GM18502 (cell line): ENCODE results near the gene GNS.
"Not testable (repeated sequence)": the region's sequence is repeated elsewhere in the genome, so short reads cannot be mapped to it uniquely, and the experiment has no call there.

Experiments
- ATAC-seq: cut with Tn5 transposase; IDR thresholded peaks from one replicate; pipeline ENCODE4 v1.9.1; 2021; ENCODE audit warnings: mild to moderate bottlenecking; ENCODE audit not compliant: unreplicated experiment, poor library complexity

Gene GNS

DNA sequence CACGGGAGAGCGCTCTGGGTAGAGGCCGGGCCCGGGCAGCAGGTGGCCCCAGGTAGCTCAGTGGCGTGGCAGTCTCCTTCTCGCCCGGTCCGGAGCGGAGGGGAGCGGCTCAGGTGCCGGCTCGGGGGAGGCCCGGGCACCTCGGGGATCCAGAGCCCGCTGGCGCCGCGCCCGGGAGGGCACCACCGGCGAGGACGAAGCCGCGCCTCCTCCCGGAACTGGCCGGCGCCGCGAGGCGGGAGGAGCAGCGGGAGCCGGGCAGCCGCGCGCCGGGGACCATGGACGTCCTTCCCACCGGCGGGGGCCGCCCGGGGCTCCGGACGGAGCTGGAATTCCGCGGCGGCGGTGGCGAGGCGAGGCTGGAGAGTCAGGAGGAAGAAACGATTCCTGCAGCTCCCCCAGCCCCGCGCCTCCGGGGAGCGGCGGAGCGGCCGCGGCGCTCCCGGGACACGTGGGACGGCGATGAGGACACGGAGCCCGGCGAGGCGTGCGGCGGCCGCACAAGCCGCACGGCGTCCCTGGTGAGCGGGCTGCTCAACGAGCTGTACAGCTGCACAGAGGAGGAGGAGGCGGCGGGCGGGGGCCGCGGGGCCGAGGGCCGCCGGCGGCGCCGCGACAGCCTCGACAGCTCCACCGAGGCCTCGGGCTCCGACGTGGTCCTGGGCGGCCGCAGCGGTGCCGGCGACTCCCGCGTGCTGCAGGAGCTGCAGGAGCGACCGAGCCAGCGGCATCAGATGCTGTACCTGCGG, 21.5 kb upstream of the GNS start:
- peak; percentile 59 for ATAC-seq

DNA sequence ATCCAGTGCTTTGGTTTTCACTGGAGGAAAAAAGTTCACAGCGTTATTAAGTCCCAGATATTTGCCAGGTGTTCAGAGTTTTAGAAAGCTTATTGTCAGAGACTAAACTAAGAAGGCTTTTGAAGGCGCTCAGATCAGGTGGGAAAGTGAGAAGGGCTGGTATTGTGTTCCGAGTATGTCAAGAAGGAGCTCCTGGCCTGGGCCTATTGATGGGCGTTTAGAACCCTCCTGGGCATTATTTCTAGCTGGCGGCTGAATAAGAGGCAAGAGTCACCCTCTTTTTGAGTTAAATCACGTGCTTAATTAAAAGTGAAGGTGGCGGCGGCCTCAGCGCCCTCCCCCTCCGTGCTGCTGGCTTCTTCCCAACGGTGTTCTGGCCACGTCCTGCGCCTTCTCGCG, 20.9 kb upstream of the GNS start:
- ATAC-seq: no peak

DNA sequence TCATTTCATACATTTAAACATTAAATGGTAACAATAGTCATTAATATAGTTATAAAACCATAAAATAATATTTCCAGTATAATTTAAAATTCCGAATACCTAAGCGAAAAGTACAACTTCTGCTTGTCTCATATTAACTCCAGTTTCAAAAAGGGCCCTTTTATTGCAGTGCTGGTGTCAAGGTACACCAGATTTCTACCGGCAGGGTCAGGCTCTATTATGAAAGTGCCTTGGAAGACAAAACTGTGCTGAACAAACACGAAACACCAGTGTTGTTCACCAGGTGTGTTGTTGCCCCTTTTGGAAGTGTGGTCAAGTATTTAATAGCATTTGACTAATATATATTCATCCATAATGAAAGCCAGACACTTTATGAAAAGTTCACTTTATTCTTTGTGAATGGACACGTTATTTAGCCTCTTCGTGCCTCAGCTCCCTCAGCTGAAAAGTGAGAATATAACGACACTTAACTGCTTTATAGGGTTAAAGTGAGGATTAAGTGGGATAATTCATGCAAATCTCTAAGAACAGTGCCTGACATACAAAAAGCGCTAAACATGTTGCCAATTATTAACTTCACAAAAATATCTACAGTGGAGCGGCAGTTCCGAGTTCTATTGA, 20.3 kb upstream of the GNS start:
- no peak for ATAC-seq

DNA sequence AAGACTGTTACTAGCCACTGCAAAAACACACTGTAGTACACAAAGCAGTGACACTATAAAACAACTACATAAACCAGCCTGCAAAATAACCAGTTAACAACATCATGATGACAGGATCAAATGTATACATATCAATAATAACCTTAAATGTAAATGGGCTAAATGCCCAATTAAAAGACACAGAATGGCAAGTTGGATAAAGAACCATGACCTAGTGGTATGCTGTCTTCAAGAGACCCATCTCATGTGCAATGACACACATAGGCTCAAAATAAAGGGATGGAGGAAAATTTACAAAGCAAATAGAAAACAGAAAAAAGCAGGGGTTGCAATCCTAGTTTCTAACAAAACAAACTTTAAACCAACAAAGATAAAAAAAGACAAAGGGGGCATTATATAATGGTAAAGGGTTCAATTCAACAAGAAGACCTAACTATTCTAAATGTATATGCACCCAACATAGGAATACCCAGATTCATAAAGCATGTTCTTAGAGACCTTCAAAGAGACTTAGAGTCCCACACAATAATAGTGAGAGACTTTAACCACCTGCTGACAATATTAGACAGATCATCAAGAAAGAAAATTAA, 16.0 kb upstream of the GNS start:
- ATAC-seq: not testable (repeated sequence)

DNA sequence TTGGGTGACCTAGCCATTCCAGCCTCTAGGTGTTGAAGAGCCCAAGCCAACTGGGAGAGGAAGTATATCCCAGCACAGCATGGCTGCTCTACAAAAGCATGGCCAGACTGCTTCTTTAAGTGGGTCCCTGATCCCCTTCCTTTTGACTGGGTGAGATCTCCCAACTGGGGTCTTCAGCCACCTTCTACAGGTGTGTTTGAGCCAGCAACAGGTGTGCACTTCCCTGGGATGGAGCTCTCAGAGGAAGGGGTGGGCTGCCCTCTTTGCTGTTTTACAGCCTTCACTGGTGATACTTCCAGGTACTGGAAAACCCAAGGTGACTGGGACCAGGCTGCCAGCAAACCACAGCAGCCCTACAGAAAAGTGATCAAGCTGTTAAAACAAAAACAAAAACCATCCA, 14.2 kb upstream of the GNS start:
- no peak for ATAC-seq

DNA sequence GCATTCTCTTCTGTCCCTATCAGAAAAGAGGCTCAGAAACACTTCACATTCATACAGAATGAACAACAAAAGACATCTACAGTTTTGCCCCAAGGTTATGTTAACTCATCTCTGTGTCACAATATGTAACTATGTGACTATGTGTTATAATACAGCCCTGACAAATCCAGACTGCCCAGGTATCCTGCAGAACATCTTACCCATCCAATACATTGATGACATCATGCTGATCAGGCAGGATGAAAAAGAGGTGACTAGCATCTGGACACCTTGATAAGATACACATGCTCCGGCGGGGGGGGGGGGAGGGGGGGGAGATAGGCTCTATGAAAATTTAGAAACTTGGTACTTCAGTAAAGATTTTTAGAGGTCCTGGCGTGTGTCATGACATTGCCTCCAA, 8.3 kb upstream of the GNS start:
- ATAC-seq: no peak

DNA sequence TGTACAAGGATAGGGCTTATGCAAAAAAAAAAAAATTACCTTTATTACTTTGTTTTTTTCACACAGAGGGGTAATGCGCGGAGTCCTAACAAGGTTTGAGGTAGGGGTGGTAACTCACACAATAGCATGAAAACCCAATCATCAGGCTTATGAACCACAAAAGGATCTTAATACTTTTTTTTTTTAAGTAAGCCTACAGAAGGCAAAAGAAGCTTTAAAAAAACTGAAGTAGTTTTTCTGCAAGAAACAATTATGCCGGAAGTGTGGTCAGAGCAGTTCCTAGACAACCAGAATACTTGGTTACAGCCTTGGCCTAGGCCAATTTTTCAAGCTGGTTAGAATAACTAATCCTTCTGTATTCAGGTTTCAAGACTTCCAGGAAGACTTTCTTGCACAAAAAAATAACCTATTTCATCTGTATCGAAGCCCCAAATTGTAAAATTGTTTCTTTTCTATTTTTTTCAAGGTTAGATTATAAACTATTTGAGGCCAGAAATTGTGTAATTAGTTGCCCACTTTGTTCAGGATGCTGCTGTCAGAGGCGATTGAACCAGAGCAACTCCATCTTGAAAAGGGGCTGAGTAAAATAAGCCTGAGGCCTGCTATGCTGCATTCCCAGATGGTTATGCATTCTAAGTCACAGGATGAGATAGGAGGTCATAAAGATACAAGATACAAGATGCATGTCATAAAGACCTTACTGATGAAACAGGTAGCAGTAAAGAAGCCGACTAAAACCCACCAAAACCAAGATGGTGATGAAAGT, 1.8 kb upstream of the GNS start:
- no peak for ATAC-seq

DNA sequence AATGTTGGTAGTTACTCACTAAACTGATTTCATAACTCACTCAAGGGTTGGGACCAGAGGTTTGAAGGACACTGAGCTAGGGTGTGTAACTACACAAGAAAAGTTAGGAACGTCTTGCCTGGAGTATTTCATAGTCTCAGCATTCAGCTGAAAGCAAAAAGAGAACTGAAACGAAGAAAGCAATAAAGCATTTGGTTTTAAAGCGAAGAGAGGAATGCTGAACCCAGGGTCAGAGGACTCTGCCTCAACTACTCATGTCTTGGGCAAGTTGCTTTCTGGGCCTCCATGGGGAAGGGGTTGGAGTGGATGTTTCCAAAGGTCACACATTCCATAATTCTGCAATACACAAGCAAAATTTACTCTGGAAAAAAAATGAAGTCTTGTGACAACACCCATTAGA, 1.4 kb downstream of the GNS start:
- no peak for ATAC-seq

DNA sequence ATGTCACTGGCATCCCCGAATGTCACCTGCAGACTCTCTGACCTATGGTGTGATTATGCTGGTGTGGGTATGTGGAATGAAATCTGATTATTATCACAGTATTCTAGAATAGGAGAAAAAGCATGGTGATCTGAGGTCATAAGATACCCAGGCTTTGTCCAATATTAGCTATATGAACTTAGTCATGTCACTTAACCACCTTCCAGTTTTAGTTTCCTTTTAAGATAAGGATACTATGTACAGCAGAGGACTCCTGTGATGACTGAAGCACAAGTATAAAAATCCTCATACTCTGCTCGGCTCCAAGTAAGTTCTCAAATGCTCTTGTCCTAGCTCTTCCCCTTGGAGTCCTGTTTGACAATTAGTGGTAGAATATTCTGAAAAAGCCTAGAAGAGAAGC, 2.8 kb downstream of the GNS start:
- ATAC-seq: peak; percentile 33

DNA sequence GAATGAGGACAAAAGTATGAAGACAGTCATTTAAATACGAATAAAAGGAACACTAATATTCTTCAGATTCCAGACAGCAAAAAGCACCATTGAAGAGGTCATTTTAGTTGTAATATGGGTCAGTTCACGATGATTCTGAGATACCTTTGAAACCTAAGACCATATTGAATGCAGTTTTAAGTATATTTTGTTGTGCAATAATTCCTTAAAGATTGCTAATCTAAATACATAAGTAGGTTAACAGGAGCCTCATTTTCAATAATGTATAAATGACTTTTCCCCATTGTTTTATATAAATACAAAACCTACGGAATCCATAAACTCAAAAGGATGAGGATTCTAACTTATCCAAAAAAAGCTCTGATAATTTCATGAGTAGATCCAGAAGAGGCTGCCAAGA, 5.8 kb downstream of the GNS start:
- no peak for ATAC-seq

DNA sequence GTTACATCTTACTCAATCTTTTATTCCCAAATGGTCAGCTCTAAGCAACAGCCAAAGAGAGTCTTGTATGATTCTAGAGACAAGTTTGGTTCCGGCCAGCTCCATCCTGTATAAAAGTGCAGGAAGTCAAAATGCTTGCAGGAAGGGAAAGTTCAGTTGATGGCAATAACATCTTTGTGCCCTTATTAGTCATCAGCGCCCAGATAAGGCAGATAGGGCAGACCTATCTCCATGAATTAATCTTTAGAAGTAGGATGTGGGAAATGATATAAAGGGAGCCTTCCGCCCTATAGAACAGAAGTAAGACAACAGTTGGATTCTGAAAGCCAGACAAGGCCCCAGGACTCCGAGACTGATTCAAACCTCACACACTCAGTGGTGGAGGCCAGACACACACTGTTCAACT, 6.4 kb downstream of the GNS start:
- no peak for ATAC-seq

DNA sequence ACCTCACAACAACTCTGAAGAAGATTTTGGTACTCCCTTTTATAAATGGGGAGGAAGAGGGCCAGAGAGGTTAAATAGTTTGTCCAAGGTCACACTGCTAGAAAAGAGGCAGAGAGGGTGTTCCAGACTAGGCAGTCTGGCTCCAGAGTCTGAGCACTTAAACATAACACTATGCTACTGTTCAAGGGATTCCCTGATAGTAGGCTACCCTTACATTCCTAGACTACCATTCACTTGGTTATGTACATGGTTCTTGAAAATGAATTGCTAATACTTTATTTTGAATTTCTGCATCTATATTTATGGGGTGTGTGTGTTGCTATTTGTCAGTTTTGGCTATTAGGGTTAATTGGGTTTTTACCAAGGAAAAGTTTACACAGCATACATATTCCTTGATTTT, 7.2 kb downstream of the GNS start:
- ATAC-seq: no peak

DNA sequence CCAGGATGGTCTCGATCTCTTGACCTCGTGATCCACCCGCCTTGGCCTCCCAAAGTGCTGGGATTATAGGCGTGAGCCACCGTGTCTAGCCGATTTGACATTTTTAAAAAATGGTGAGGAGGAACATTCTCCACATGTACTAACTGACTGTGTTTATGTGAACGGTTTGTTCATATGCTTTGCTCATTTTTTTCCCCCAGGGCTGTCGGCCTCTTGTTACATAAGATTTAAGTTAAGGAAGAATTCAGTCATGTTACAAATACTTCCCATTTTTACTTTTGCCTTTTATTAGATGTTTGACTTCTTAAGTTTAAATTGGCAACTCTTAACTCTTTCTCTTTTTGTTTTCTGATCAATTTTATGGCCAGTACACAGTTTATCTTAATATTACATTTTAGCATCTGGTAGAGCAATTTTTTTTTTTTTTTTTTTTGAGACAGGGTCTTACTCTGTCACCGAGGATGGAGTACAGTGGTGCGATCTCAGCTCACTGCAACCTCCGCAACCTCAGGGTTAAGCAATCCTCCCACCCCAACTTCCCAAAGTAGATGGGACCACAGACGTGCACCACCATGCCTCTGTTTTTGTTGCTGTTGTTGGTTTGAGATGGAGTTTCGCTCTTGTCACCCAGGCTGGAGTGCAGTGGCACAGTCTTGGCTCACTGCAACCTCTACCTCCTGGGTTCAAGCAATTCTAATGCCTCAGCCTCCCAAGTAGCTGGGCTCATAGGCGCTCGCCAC, 9.6 kb downstream of the GNS start:
- ATAC-seq: no peak

DNA sequence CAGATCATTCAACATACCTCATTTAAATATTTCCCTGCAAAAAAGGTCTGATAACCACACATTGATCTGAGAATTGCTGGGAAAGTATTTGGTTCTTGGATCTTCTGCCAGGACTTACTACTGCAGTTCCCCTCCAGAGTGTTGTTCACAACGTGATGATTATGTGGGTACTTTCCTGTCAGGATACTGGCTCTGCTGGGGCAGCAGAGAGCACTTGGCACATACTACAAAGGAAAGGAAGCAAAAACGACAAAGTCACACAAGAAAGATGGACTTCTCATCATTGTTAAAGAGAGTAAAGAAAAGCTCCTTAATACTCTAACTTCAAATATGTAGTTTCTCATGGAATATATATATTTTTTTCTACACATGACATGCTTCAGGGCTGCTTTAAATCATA, 11.5 kb downstream of the GNS start:
- ATAC-seq: no peak

DNA sequence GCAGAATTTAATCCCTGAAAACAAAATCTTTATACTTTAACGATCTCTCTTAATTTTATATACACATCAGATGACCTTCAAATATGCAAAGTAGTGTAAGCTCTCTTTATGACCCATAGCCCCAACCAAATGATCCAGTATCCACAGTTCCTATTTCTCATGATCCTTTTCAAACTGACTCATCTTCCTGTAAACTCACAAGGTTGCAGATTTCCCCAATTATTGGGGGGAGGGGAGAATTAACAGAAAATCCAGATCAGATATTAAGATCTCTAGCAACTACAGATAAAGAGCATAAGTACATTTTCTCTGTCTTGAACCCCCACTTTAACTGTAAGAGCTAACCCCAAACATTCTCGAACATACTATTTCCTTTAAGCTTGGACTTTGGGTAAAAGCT, 12.5 kb downstream of the GNS start:
- no peak for ATAC-seq

DNA sequence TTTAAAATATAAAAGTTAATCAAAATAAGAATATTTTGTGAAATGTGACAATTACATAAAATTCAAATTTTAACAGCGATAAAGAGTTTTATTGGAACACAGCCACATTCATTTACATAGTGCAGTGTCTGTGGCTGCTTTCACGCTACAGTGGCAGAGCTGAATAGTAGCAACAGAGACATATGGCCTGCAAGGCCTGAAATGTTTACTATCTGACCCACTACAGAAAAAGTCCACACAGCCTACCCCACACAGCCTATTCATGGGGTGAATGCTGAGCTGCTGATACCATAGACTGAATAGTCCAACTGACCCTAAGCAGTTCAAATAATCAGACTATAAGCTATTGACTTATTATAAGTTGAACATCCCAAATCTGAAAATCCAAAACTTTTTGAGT, 13.2 kb downstream of the GNS start:
- no peak for ATAC-seq

DNA sequence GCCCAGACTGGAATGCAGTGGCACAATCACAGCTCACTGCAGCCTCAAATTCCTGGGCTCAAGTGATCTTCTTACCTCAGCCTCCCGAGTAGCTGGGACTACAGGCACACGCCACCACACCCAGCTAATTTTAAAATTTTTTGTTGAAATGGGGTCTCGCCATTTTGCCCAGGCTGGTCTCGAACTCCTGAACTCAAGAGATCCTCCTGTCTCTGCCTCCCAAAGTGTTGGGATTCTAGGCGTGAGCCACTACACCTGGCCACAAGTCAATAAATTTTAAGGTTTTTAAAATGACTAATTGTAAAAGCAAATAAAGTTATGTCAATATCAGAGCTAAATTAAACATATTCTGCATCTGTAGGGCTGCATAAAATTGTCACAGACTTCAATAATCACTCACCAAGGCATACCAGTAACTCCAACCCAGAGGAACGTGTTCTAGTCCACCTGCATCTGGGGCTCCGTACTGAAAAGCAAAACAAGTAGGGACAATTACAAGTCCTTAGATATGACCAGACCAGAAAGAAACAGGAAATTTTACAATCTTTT, 13.9 kb downstream of the GNS start:
- ATAC-seq: no peak

DNA sequence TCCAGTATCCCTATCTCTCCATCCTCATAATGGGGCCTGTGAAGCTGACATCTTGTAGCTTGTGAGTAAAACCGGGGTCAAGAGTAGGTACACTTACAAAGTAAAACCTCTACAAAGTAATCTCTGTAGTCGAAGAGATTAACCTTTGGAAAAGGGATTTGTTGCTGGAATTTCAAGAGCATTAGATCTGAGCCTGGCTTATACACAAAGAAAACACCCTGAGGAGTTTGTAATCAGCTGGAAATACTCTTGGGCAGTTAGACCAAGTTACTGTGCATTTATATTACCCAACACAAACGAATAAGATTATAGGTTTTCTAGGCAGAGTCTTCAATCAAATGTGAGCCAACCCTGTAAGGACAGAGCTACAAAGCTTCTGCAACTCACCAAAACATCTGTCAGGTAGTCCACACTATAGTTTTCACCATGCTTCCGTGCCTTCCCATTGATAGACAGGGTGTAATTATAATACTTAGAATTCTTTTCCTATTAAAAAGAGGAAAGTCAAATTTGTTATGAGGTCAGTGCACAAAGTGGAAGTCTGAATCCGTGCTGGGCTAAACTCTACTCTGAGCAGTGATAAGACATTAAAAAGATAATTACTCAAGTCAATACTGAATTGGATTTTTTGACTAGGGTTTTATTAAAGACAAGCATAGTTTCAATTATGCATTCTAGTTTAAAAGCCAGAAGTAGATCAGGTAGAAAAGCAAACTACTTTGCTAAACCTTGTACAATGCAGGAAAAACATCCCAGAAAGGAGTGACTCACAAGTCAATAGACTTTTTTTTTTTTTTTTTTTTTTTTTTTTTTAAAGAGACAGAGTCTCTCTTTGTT, 14.6 kb downstream of the GNS start:
- ATAC-seq: no peak

DNA sequence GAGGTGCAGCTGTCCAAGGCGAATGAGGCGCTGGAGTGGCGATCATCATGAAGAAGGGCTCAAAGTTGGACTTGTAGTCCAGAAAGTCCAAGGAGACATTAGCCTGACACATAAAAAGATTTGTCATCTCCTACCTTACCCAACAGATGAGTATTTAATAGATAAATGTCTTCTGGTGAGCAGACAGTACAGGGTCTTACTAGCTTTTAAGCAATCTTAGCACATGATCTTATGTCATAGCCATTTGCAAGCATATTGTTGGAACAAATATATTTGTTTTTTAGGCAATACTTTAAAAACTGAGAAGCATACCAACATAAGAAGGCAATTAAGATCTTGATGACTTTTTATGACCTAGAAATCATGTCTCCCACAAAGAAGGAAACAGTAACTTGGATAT, 16.0 kb downstream of the GNS start:
- ATAC-seq: no peak
